H9 (cell line): ENCODE results near the gene RAF1. TPM values are rescaled to one million over a fixed set of nuclear protein-coding genes. Genes with fewer than 3 reads are reported as not detected.

ENCODE experiments used
- DNase-seq: peaks from one replicate; pipeline ENCODE4 v3.0.0-alpha.2; 2017
- H2AFZ ChIP-seq: one replicate; pipeline ENCODE4 v1.6.1; 2013; ENCODE audit warnings: mild to moderate bottlenecking, low read length, control low read depth, moderate library complexity
- H2AK5ac ChIP-seq: 2 replicates; pipeline ENCODE4 v1.6.1; 2013; ENCODE audit warnings: low read length, control low read depth, mixed read lengths; ENCODE audit not compliant: insufficient read length
- H2BK120ac ChIP-seq: one replicate; pipeline ENCODE4 v1.6.1; 2013; ENCODE audit warnings: low read depth, mild to moderate bottlenecking, low read length, control low read depth, inconsistent platforms; ENCODE audit not compliant: poor library complexity, severe bottlenecking
- H2BK12ac ChIP-seq: 2 replicates; pipeline ENCODE4 v1.6.1; 2013; ENCODE audit warnings: low read length, control low read depth, mixed read lengths, low read depth; ENCODE audit not compliant: insufficient read length
- H2BK15ac ChIP-seq: 2 replicates; pipeline ENCODE4 v1.6.1; 2013; ENCODE audit warnings: low read depth, low read length, control low read depth
- H2BK20ac ChIP-seq: one replicate; pipeline ENCODE4 v1.6.1; 2013; ENCODE audit warnings: low read depth, mild to moderate bottlenecking, low read length, control low read depth, inconsistent platforms; ENCODE audit not compliant: poor library complexity, severe bottlenecking
- H2BK5ac ChIP-seq: 2 replicates; pipeline ENCODE4 v1.6.1; 2013; ENCODE audit warnings: low read length, control low read depth, mixed read lengths; ENCODE audit not compliant: insufficient read length
- H3K14ac ChIP-seq: 2 replicates; pipeline ENCODE4 v1.6.1; 2013; ENCODE audit warnings: low read length, control low read depth; ENCODE audit not compliant: insufficient read depth
- H3K18ac ChIP-seq: 2 replicates; pipeline ENCODE4 v1.6.1; 2013; ENCODE audit warnings: low read depth, mild to moderate bottlenecking, mixed read lengths, low read length, control low read depth; ENCODE audit not compliant: insufficient read length
- H3K23ac ChIP-seq: 2 replicates; pipeline ENCODE4 v1.6.1; 2013; ENCODE audit warnings: low read length, control low read depth, mixed read lengths, low read depth; ENCODE audit not compliant: insufficient read length
- H3K23me2 ChIP-seq: 2 replicates; pipeline ENCODE4 v1.6.1; 2013; ENCODE audit warnings: low read depth, mild to moderate bottlenecking, mixed read lengths, low read length, control low read depth; ENCODE audit not compliant: insufficient read length, poor library complexity, severe bottlenecking
- H3K27ac ChIP-seq: 2 replicates; pipeline ENCODE4 v1.5.1; 2013; ENCODE audit warnings: low read length, control low read depth, mixed read lengths, low read depth; ENCODE audit not compliant: insufficient read length
- H3K27me3 ChIP-seq: 2 replicates; pipeline ENCODE4 v1.6.1; 2013; ENCODE audit warnings: low read length, control low read depth, inconsistent platforms; ENCODE audit not compliant: insufficient read depth
- H3K4ac ChIP-seq: 2 replicates; pipeline ENCODE4 v1.6.1; 2013; ENCODE audit warnings: low read depth, mild to moderate bottlenecking, control low read depth, inconsistent platforms, low read length, moderate library complexity
- H3K4me1 ChIP-seq: 2 replicates; pipeline ENCODE4 v1.6.1; 2013; ENCODE audit warnings: low read length, control low read depth, inconsistent platforms; ENCODE audit not compliant: insufficient read depth
- H3K4me2 ChIP-seq: 2 replicates; pipeline ENCODE4 v1.6.1; 2013; ENCODE audit warnings: low read length, control low read depth, mixed read lengths; ENCODE audit not compliant: insufficient read length, insufficient read depth
- H3K56ac ChIP-seq: 2 replicates; pipeline ENCODE4 v1.6.1; 2013; ENCODE audit warnings: low read depth, mild to moderate bottlenecking, mixed read lengths, low read length, control low read depth; ENCODE audit not compliant: insufficient read length
- H3K79me1 ChIP-seq: 2 replicates; pipeline ENCODE4 v1.6.1; 2013; ENCODE audit warnings: low read depth, mild to moderate bottlenecking, moderate library complexity, low read length, control low read depth, inconsistent platforms; ENCODE audit not compliant: insufficient read depth, poor library complexity, severe bottlenecking
- H3K79me2 ChIP-seq: 2 replicates; pipeline ENCODE4 v1.6.1; 2013; ENCODE audit warnings: low read length, control low read depth, inconsistent platforms; ENCODE audit not compliant: insufficient read depth
- H3K9ac ChIP-seq: 2 replicates; pipeline ENCODE4 v1.6.1; 2013; ENCODE audit warnings: low read length, control low read depth, mixed read lengths; ENCODE audit not compliant: insufficient read length; ENCODE audit errors: extremely low read depth
- H3K9me3 ChIP-seq: one replicate; pipeline ENCODE4 v1.6.1; 2013; ENCODE audit warnings: low read depth, low read length, inconsistent platforms; ENCODE audit not compliant: control insufficient read depth
- H3T11ph ChIP-seq: one replicate; pipeline ENCODE4 v1.6.1; 2013; ENCODE audit warnings: mild to moderate bottlenecking, low read length, control low read depth, inconsistent platforms
- H4K20me1 ChIP-seq: one replicate; pipeline ENCODE4 v1.6.1; 2013; ENCODE audit not compliant: control insufficient read depth, insufficient read length, insufficient read depth
- H4K5ac ChIP-seq: 2 replicates; pipeline ENCODE4 v1.6.1; 2013; ENCODE audit warnings: low read depth, mild to moderate bottlenecking, mixed read lengths, low read length, control low read depth; ENCODE audit not compliant: insufficient read length
- H4K8ac ChIP-seq: replicated peaks from 2 replicates; pipeline ENCODE4 v1.6.1; 2013; ENCODE audit warnings: low read length, control low read depth, mixed read lengths, low read depth; ENCODE audit not compliant: insufficient read length
- H4K91ac ChIP-seq: 2 replicates; pipeline ENCODE4 v1.6.1; 2013; ENCODE audit warnings: low read depth, mild to moderate bottlenecking, moderate library complexity, mixed read lengths, low read length, control low read depth; ENCODE audit not compliant: insufficient read length
- H3K27ac Mint-ChIP-seq, 3 experiments: 2 replicates in 2 of 3; 3 replicates in 1 of 3; pipeline ENCODE4 v1.8.0; 2020 to 2021; ENCODE audit warnings: mixed read lengths in 3 of 3, mild to moderate bottlenecking in 1 of 3, moderate library complexity in 1 of 3
- H3K27me3 Mint-ChIP-seq: 2 replicates; pipeline ENCODE4 v1.8.0; 2021; ENCODE audit warnings: low read depth, mild to moderate bottlenecking, moderate library complexity, mixed read lengths
- H3K36me3 Mint-ChIP-seq, 3 experiments: 2 replicates in 2 of 3; 3 replicates in 1 of 3; pipeline ENCODE4 v1.8.0; 2020 to 2021; ENCODE audit warnings: low read depth in 3 of 3, mixed read lengths in 3 of 3; ENCODE audit not compliant: insufficient read depth in 1 of 3
- H3K4me1 Mint-ChIP-seq, 2 experiments: 2 replicates each; pipeline ENCODE4 v1.8.0; 2020; ENCODE audit warnings: mixed read lengths in 2 of 2
- H3K4me3 Mint-ChIP-seq, 2 experiments: 2 replicates in 1 of 2; 3 replicates in 1 of 2; pipeline ENCODE4 v1.8.0; 2020 to 2021; ENCODE audit warnings: mild to moderate bottlenecking in 2 of 2, mixed read lengths in 2 of 2, moderate library complexity in 1 of 2
- H3K9me3 Mint-ChIP-seq, 2 experiments: 2 replicates in 1 of 2; 3 replicates in 1 of 2; pipeline ENCODE4 v1.8.0; 2020; ENCODE audit warnings: mild to moderate bottlenecking in 2 of 2, mixed read lengths in 2 of 2, moderate library complexity in 1 of 2
- CTCF ChIP-seq: fragments of 200-600 bp; sonication (generic); conservative IDR thresholded peaks from 3 replicates; pipeline ENCODE4 v1.8.0; 2021; ENCODE audit warnings: antibody characterized with exemption, mild to moderate bottlenecking
- WGBS: extraction: QIAGEN DNeasy Blood & Tissue Kit; methylation state at CpG from one replicate; pipeline ENCODE4 v1.1.7; 2013; ENCODE audit warnings: missing lambda C conversion rate, low lambda C conversion rate, mixed read lengths; ENCODE audit not compliant: insufficient read length; ENCODE audit errors: extremely low coverage; 5-methylcytosine and 5-hydroxymethylcytosine counted together
- total RNA-seq: library from RNA; stranded (reverse); gene quantifications from 2 replicates; pipeline ENCODE4 v1.2.1, GENCODE V29; 2021

Gene RAF1
- total RNA-seq, 1 experiment from 2014 or later = 112 TPM

- no peak overlapping the region for H4K8ac ChIP-seq
- TF ChIP-seq CTCF = no peak
Measured at GRCh38 chr3:12577379-12577778, 86.5 kb downstream of the RAF1 start.

More at GRCh38 chr3:12577379-12577778, 86.5 kb downstream of the RAF1 start:
- no peak overlapping the region for H2BK12ac ChIP-seq
- H3K4ac ChIP-seq = no peak overlapping the region
- no peak overlapping the region for H2BK20ac ChIP-seq
- no peak overlapping the region for H2BK15ac ChIP-seq
- Mint-ChIP-seq H3K4me1 (no peaks in the 10 kb centered on the region), H3K27me3 (no peaks in the 10 kb centered on the region), H3K4me3 (no peak overlapping the region), H3K27ac (no peak overlapping the region), H3K9me3 (no peaks in the 10 kb centered on the region), H3K36me3 (peaks cover 44 to 88% (median 78%) of the 10 kb centered on the region in 3 experiments)
- H3K27me3 ChIP-seq = no peaks in the 10 kb centered on the region
- no peak overlapping the region for H3K4me2 ChIP-seq
- H3K23me2 ChIP-seq = no peaks in the 10 kb centered on the region
- no peak overlapping the region for H3T11ph ChIP-seq
- H3K79me1 ChIP-seq = no peaks in the 10 kb centered on the region
- no CpG with 5 or more reads among the region's 5 CpGs for WGBS
- H2BK5ac ChIP-seq = no peak overlapping the region
- H3K79me2 ChIP-seq = no peaks in the 10 kb centered on the region
- H3K18ac ChIP-seq = no peak overlapping the region
- H3K56ac ChIP-seq = no peak overlapping the region
- H2AK5ac ChIP-seq = no peak overlapping the region
- H3K27ac ChIP-seq = no peak overlapping the region
- H4K91ac ChIP-seq = no peak overlapping the region
- H3K9ac ChIP-seq = no peak overlapping the region
- DNase-seq = no peak
- no peak overlapping the region for H4K5ac ChIP-seq
- no peak overlapping the region for H3K23ac ChIP-seq
- H4K20me1 ChIP-seq = peaks cover 2% of the 10 kb centered on the region
- no peak overlapping the region for H3K14ac ChIP-seq
- H3K4me1 ChIP-seq = no peaks in the 10 kb centered on the region
- H3K9me3 ChIP-seq = no peaks in the 10 kb centered on the region
- H2AFZ ChIP-seq = no peak overlapping the region
- no peak overlapping the region for H2BK120ac ChIP-seq
